Activated CD8-positive, alpha-beta memory T cell treated with anti-CD3 and anti-CD28 coated beads, Interleukin-2, amount 50 U/mL, for 48 hours (primary cell): ENCODE data around the gene SEMA4B.
A peak's percentile ranks its signal among the peaks of the same experiment; 100 is the strongest.
"Not testable (repeated sequence)": the region's sequence is repeated elsewhere in the genome, so short reads cannot be mapped to it uniquely, and the experiment has no call there.

Experiments used
- DNase-seq: peaks from one replicate; pipeline ENCODE4 v3.0.0-alpha.2; 2020

Gene SEMA4B

DNA sequence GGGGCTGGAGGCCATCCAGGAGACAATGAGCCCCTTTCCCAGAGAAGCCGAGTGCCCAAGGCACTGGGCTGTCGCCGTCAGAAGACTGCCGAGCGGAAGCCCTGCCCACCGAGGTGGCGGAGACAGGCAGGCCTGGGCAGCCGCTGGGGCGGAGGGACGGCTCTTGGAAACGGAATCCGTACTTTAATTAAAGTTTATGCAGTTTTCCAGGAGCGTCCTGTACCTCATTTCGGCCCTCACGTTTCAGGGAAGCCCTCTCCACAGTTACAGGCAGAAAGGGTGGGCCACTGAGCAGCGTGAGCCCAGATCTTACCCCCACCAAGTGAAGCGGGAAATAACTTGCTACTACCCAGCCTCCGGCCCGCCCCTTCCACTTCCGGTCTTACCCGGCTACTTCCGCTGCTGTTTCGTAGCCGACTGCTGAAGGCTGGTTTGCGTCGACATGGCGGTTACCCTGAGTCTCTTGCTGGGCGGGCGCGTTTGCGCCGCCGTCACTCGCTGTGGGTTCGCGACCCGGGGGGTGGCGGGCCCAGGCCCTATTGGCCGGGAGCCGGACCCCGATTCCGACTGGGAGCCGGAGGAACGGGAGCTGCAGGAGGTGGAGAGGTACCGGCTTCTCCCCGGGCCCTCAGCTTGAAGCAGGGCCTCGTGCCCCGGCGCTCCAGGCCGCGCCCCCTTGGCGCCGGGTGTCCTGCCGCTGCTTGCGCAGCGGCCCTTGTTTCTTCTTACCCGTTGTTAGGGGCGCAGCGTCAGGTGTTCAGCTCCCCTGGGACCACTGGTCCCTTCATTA is 64.3 kb downstream of the SEMA4B start, which contains the start of gene NGRN:
TSS of gene NGRN (plus strand) at position 402 of the 790 bp plus-strand sequence. CDS start at position 443, 41 bp downstream.
- peak; percentile 93 for DNase-seq

DNA sequence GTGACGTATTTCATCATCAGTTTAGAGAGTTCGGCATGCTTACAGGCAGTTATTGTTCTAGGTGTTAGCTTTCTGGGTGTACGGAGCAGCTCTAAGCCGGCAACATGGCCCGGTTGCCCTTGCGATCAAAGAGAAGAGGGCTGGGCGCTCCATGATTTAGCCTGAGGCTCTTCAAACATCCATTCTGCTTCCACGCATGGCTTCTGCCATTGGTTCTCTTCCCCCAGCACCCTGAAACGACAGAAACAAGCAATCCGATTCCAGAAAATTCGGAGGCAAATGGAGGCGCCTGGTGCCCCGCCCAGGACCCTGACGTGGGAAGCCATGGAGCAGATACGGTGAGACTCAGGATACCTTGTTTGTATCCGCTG is 64.9 kb downstream of the SEMA4B start:
- peak; percentile 74 for DNase-seq

DNA sequence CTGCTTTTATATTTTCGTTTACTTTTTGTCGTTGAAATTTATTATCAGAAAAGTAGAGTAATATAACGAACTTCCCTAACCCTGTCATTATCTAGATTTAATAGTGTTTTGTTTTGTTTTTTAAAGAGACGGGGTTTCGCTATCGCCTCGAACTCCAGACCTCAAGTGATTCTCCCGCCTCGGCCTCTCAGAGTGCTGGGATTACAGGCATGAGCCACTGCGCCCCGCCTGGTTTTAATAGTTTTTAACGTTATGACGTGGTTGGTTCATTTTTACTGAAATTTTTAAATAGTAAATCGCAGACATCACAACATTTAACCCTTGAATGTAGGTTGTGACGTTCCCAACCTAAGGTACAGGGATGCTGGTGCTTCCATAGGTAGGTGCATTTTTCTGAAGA is 65.4 kb downstream of the SEMA4B start:
- DNase-seq: no peak

DNA sequence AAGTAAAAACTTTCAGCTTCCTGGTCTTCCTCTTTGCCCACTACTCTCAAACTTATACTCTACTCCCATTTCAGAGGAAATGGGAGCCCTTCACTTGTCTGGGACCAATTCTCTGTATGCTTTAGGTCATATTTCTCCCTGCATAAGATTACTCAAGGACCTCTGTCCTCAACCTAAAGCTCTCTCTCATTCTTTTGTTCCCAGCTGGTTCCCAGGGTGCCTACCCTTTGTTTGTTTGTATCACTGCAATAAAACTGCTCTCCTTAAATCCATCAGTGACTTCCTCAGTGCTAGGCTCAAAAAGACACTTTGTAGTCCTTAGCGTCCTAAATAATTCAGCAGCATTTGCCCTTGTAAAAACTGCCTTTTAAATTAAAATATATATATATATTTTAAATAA is 67.3 kb downstream of the SEMA4B start:
- DNase-seq: no peak

DNA sequence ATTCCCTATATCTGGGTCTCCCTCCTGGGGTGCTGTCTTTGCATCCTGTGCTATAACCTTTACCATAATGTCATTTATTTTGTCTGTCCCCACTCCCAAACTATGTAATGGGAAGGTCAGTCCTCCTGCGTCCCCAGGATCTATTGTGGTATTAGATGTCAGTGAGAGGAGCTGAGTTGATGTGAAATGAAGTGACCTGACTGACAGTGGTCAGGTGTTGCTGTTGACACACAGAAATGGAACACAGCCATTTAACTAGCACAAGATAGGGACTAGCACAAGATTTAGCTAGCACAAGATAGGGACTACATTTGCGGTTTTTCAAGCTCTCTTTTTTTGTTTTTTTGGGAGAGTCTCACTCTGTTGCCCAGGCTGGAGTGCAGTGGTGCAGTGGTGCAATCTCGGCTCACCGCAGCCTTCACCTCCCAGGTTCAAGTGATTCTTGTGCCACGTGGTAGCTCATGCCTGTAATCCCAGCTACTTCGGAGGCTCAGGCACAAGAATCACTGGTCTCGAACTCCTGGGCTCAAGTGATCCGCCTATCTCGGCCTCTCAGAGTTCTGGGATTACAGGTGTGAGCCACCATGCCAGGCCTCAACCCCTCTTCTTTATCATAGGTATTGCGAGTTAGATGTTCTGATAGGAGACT is 69.5 kb downstream of the SEMA4B start:
- DNase-seq: no peak

DNA sequence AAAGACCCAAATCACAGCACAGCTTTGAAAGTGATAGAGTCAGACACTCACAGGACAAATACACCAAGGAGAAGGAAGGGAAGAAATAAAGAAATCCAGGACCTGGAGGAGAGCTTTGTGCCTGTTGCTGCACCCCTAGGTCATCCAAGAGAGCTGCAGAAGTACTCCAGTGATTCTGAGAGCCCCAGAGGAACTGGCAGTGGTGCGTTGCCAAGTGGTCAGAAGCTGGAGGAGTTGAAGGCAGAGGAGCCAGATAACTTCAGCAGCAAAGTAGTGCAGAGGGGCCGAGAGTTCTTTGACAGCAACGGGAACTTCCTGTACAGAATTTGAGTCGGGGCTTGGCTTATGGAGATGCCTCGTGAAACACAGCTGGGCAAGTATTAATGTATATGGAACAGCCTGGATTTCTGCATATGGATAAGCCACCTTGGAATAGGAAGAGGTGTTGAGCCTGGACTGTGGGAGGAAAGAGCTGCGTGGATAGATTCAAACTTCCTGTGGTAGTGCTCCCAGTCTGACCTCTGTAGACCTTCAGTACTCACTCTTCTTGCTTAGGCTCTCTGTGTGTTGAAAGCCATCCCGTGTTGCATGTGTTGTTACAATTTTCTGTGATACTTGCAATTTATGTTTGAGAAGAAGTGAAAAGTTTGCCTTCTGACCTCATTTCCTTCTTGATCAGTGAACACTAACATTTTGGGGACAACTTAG is 70.5 kb downstream of the SEMA4B start:
- DNase-seq: no peak

DNA sequence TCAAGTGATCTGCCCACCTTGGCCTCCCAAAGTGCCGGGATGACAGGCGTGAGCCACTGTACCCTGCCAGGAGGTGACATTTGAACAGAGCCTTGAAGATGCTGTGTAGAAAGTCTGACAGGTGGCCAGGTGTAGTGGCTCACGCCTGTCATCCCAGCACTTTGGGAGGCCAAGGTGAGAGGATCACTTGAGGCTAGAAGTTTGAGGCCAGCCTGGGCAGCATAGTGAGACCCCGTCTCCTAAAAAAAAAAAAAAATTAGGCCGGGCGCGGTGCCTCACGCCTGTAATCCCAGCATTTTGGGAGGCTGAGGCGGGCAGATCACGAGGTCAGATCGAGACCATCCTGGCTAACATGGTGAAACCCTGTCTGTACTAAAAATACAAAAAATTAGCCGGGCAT is 77.3 kb downstream of the SEMA4B start:
- not testable (repeated sequence) for DNase-seq
